Kidney epithelial cell (primary cell): ENCODE results near the gene JAKMIP3. TPM values are rescaled to one million over a fixed set of nuclear protein-coding genes. Genes with fewer than 3 reads are reported as not detected.

ENCODE experiments used
- DNase-seq: peaks from one replicate; pipeline ENCODE4 v3.0.0-alpha.2; 2010; ENCODE audit warnings: low read depth
- H3K27me3 ChIP-seq: 2 replicates; pipeline ENCODE4 v1.6.0; 2011; ENCODE audit warnings: low read length; ENCODE audit not compliant: control insufficient read depth, insufficient read depth
- H3K36me3 ChIP-seq: 2 replicates; pipeline ENCODE4 v1.5.1; 2011; ENCODE audit warnings: low read length; ENCODE audit not compliant: control insufficient read depth, insufficient read depth
- H3K4me3 ChIP-seq: 2 replicates; pipeline ENCODE4 v1.5.1; 2011; ENCODE audit warnings: low read depth, mild to moderate bottlenecking, control low read depth, low read length
- total RNA-seq: library from RNA; depleted of rRNA; stranded (reverse); fragments of >200 nt; gene quantifications from 2 replicates; pipeline ENCODE4 v1.2.3, GENCODE V29; 2015
- TF ChIP-seq, protein P1 (sequence below): IDR thresholded peaks from 2 replicates; pipeline ENCODE4 v1.5.1; 2011; ENCODE audit warnings: mild to moderate bottlenecking, moderate library complexity, low read length, control low read depth, inconsistent platforms; ENCODE audit not compliant: insufficient read depth, poor library complexity, severe bottlenecking

JAKMIP3 gene
- total RNA-seq, 1 donor from 2014 or later = not detected

DNA sequence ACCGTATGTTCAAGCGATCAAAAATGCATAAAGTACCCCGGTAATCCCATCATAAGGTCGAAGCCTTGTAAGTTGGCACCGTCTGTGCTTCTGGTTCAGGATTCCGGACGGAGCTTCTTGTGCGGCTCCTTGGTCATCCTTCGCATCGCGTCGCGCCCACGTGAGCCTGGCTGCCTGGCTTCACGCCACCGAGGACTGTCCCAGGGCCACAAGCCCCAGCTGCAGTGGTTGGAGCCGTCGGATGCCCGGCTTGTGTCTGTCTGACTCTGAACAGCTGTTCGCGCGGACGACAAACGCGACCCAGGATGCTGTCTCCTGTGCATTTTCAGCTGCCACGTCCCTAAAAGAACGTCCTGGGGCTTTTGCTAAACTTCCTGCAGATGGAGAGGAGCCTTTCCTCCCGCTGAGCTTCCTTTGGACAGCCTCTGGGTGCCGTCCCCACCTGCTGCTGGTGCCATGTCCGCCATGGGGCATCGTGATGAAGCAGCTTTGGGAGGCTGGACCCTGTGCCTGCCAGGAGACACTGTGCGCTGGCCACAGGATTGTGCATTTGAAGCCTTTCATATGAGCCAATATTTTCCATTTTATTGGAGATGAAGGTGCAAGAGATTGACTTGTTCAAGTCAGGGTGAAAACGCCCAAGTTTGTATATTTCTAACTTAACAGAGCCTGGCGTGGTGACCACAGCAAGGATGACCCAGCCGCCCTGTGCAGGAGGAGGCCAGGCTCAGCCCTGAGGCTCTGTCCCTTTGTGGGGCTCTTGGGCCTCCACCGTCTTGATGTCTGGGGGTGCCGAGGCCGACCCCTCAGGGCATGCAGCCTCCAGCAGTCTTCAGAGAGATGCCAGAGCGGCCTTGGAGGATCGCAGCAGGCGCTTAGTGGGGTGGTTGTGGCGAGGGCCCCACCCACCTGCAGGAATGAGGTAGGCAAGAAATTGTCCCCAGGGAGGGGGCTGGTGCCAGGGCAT is 6.7 kb upstream of the JAKMIP3 start:
- Histone ChIP-seq H3K36me3 (no peaks in the 10 kb centered on the region), H3K27me3 (peaks cover 5% of the 10 kb centered on the region), H3K4me3 (no peak overlapping the region)
- DNase-seq = no peak
- TF ChIP-seq, protein P1, sequence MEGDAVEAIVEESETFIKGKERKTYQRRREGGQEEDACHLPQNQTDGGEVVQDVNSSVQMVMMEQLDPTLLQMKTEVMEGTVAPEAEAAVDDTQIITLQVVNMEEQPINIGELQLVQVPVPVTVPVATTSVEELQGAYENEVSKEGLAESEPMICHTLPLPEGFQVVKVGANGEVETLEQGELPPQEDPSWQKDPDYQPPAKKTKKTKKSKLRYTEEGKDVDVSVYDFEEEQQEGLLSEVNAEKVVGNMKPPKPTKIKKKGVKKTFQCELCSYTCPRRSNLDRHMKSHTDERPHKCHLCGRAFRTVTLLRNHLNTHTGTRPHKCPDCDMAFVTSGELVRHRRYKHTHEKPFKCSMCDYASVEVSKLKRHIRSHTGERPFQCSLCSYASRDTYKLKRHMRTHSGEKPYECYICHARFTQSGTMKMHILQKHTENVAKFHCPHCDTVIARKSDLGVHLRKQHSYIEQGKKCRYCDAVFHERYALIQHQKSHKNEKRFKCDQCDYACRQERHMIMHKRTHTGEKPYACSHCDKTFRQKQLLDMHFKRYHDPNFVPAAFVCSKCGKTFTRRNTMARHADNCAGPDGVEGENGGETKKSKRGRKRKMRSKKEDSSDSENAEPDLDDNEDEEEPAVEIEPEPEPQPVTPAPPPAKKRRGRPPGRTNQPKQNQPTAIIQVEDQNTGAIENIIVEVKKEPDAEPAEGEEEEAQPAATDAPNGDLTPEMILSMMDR = no peak

DNA sequence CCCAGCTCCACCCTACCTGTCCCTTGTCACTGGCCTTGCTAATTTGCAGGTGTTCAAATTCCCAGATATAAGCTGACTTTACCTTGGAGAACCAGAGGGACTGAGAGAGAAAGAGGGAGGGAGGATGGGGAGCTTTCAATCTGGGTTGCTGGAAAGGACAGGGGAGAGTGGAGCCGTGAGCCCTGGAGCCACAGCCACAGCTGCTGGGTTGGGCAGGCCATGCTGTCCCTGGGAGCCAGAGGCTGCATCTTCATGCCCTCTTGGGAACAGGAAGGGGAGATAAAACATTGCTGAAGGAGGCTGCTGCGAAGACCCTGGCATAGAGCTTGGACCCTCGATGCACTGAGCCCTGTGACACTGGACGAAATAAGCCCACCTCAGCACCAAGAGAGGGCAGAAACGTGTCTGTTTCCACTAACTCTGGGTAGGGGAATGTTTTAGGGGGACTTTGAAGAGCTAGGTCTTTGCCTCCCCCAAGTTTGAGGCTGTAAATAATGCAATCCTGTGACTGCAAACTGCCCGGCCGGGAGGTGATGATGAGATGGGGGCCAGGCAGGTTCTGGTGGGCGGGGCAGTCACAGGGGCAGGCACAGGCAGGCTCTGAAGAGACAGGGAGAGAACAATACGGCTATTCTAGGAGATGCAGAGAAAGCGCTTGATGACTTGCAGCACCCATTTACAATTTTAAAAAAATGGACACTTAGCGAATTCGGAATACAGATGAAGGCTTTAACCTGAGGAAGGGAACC is 5.8 kb upstream of the JAKMIP3 start:
- no peaks in the 10 kb centered on the region for H3K36me3 ChIP-seq
- no peak for DNase-seq
- peaks cover 5% of the 10 kb centered on the region for H3K27me3 ChIP-seq
- H3K4me3 ChIP-seq = no peak overlapping the region
- TF ChIP-seq, protein P1 = no peak

DNA sequence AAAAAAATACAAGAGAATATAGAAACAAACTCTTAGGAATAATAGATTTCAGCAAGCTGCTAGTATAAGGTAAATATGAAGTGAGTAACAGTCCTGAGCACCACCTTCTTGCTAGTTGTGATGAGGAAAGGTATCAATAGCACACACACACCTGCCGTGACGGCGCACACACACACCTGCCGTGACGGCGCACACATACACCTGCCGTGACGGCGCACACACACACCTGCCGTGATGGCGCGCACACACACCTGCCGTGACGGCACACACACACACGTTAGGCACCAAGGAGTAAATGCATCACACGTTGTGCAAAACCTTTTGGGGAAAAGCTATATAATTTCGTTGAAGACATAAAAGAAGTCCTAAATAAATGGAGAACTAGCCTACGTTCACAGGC is 4.7 kb upstream of the JAKMIP3 start:
- no peak for DNase-seq
- no peak overlapping the region for H3K4me3 ChIP-seq
- H3K36me3 ChIP-seq = no peaks in the 10 kb centered on the region
- TF ChIP-seq, protein P1 = no peak
- H3K27me3 ChIP-seq = peaks cover 5% of the 10 kb centered on the region

DNA sequence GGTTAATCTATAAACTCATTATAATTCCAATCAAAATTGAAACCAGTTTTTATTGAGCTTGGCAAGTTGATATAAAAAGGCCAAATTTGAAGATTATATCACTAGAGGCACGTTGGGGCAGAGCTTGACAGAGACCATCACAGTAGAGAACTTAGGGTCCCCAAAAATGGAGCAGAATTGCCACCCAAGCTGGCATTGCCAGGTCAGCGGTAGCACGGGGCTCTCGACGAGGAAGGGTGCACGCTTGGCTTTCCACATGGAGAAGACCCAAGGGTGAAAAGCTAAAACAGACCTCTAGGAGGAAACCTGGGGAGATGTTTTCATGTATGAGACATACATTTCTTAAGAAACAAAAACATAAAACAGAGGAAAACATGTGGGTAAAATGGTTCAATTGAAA is 4.3 kb upstream of the JAKMIP3 start:
- peaks cover 5% of the 10 kb centered on the region for H3K27me3 ChIP-seq
- H3K4me3 ChIP-seq = no peak overlapping the region
- TF ChIP-seq, protein P1 = no peak
- no peak for DNase-seq
- no peaks in the 10 kb centered on the region for H3K36me3 ChIP-seq

DNA sequence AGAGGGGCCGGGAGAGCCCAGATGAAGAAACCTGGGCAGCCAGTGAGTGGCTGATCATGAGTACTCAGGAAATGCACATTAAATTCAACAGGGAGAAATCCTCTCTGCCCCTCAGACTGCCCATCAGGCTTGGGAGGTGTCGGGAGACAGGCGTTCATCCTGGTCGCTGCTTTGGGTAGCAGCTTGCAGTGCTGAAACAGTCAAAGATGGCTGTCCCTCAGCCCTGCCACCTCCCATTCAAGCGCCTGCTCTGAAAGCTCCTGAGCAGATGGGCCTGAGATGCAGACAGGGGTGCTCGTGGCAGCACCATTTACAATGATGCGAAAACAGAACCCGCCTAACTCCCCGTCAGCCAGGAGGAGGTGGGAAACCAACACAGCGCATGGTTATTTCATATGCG is 3.6 kb upstream of the JAKMIP3 start:
- no peak for DNase-seq

More for the DNA sequence above, 3.6 kb upstream of the JAKMIP3 start:
- TF ChIP-seq, protein P1 = no peak
- H3K36me3 ChIP-seq = no peaks in the 10 kb centered on the region
- no peak overlapping the region for H3K4me3 ChIP-seq
- peaks cover 5% of the 10 kb centered on the region for H3K27me3 ChIP-seq
